Activated T-helper 2 cell treated with anti-CD3 and anti-CD28 coated beads, Interferon-gamma antibody, Interleukin-2, Interleukin-4, amounts not matched to agents 10 μg/mL and 5 μg/mL and 100 μg/mL, durations not matched to agents 14 hours and 24 hours and 36 hours (primary cell): ENCODE measurements around the gene C2CD2. TPM values are rescaled to one million over a fixed set of nuclear protein-coding genes. Genes with fewer than 3 reads are reported as not detected.

Experiments used
- DNase-seq: peaks from one replicate; pipeline ENCODE4 v3.0.0; 2021; ENCODE audit warnings: low spot score
- H3K27ac Mint-ChIP-seq: one replicate; pipeline ENCODE4 v1.8.0; 2021; ENCODE audit warnings: mixed read lengths
- H3K27me3 Mint-ChIP-seq: one replicate; pipeline ENCODE4 v1.8.0; 2021; ENCODE audit warnings: low read depth, mixed read lengths
- H3K36me3 Mint-ChIP-seq: one replicate; pipeline ENCODE4 v1.8.0; 2021; ENCODE audit warnings: low read depth, mixed read lengths
- H3K4me1 Mint-ChIP-seq: one replicate; pipeline ENCODE4 v1.8.0; 2021; ENCODE audit warnings: low read depth, mixed read lengths
- H3K4me3 Mint-ChIP-seq: one replicate; pipeline ENCODE4 v1.8.0; 2021; ENCODE audit warnings: low read depth, mild to moderate bottlenecking, moderate library complexity, mixed read lengths
- H3K9me3 Mint-ChIP-seq: one replicate; pipeline ENCODE4 v1.8.0; 2021; ENCODE audit warnings: mixed read lengths
- intact Hi-C: fragments of 100-400 bp; cut with micrococcal nuclease; formaldehyde crosslinking; loops from one replicate; pipeline ENCODE4 v1.15.1; 2023
- total RNA-seq: library from RNA; stranded (reverse); gene quantifications from 2 replicates; pipeline ENCODE4 v1.2.3, GENCODE V29; 2022

The C2CD2 gene
- total RNA-seq, 1 donor from 2014 or later = 8.6 TPM

DNA sequence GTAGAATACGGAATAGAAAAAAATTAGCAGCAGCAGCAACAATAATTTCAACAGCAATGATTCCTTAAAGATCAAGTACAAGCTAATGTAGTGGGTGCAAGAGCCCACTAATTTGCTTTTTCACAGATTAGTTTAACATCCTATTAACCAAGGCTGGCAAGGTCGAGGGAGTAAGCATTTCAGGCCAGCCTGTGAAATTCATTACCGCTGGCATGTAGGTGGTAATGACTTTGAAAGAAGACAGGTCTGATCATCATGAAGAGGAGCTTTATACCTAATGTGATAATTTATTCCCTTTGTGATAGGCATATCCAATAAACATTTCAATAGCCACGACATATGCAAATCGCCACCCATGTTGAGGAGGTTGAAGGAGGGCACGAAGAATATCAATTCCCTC lies 63.5 kb downstream of the C2CD2 start:
- no peaks in the 10 kb centered on the region for H3K9me3 Mint-ChIP-seq

DNA sequence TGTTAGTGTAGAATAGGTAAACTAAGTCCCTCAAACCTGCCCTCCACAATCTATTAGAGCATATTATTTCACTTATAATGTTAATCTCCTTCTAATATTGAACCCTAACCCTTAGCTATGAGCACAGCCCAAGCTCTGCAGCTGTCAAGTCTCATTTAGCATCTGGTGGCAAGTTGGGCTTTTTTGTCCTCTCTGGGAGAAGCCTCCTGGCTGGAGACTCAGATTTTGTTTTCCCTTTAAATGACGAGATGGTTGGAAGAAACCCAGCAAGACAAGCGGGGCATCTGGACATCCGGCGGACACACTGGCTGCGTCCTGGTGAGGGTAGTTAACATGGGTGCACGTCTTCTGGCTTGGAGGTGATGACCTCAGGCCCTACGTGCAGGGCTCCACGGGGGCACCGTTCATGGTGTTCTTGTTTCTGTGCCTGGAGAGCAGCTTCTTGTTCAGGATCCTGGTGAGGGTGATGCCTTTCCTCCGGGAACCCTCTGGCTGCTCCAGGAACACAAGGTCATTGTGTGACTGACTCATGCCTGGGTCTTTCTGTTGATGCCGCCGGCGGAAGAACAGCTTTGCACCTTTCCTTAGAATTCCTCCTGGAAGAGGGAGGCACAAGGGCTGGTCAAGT lies 65.0 kb downstream of the C2CD2 start:
- no peak for DNase-seq

More for the DNA sequence above, 63.5 kb downstream of the C2CD2 start:
- no peak for DNase-seq
- intact Hi-C loops = no loop called here
- H3K4me1 Mint-ChIP-seq = peaks cover 5% of the 10 kb centered on the region
- H3K36me3 Mint-ChIP-seq = peaks cover 3% of the 10 kb centered on the region
- no peak overlapping the region for H3K4me3 Mint-ChIP-seq
- H3K27ac Mint-ChIP-seq = no peak overlapping the region
- no peaks in the 10 kb centered on the region for H3K27me3 Mint-ChIP-seq

DNA sequence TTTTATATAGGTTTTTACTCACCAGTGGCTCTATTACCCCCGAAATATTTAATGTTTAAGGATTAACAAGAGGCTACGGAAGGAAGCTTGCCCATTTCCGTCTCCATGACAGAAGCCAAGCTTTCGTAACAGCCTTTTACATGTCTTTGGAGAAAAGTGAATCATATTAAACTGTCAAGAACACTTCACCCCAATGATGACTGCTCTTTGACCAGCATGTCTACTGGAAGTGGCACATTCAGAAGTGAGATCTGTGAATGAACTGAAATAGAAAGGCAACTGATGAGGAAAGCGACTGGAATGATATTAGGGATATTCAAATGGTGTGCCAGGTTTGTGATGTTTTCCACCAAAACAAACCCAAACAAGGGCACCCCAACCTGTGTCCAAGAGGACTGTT lies 66.2 kb downstream of the C2CD2 start:
- no peaks in the 10 kb centered on the region for H3K36me3 Mint-ChIP-seq
- H3K4me3 Mint-ChIP-seq = no peak overlapping the region
- no peak for DNase-seq
- intact Hi-C loops = no loop called here
- no peaks in the 10 kb centered on the region for H3K9me3 Mint-ChIP-seq
- no peaks in the 10 kb centered on the region for H3K27me3 Mint-ChIP-seq
- peaks cover 4% of the 10 kb centered on the region for H3K4me1 Mint-ChIP-seq
- H3K27ac Mint-ChIP-seq = no peak overlapping the region

More for the DNA sequence above, 65.0 kb downstream of the C2CD2 start:
- intact Hi-C loops = no loop called here
- H3K4me1 Mint-ChIP-seq = peaks cover 4% of the 10 kb centered on the region
- no peaks in the 10 kb centered on the region for H3K9me3 Mint-ChIP-seq
- H3K4me3 Mint-ChIP-seq = no peak overlapping the region
- no peaks in the 10 kb centered on the region for H3K27me3 Mint-ChIP-seq
- no peak overlapping the region for H3K27ac Mint-ChIP-seq
- no peaks in the 10 kb centered on the region for H3K36me3 Mint-ChIP-seq

DNA sequence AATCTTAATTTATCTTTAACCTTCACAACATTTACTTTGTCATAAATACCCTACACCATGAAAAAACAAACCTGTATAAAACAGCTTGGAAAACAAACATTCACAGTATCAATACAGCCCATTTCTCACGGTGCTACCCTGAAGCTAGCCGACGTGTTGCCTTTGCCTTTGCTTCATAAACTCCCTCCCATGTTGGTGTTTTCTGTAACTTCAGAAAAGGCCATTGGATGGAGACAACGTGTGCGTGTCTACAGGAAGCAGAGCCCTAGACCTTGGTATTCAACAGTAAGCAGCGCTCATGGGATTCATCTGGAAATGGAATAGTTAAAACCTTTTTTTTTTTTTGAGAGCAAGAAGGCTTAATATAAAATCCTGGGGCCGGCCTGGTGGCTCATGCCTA lies 67.5 kb downstream of the C2CD2 start:
- no peak for DNase-seq
- intact Hi-C loops = no loop called here
- no peaks in the 10 kb centered on the region for H3K36me3 Mint-ChIP-seq
- no peak overlapping the region for H3K4me3 Mint-ChIP-seq
- no peaks in the 10 kb centered on the region for H3K9me3 Mint-ChIP-seq
- H3K4me1 Mint-ChIP-seq = peaks cover 4% of the 10 kb centered on the region
- no peak overlapping the region for H3K27ac Mint-ChIP-seq
- H3K27me3 Mint-ChIP-seq = no peaks in the 10 kb centered on the region

DNA sequence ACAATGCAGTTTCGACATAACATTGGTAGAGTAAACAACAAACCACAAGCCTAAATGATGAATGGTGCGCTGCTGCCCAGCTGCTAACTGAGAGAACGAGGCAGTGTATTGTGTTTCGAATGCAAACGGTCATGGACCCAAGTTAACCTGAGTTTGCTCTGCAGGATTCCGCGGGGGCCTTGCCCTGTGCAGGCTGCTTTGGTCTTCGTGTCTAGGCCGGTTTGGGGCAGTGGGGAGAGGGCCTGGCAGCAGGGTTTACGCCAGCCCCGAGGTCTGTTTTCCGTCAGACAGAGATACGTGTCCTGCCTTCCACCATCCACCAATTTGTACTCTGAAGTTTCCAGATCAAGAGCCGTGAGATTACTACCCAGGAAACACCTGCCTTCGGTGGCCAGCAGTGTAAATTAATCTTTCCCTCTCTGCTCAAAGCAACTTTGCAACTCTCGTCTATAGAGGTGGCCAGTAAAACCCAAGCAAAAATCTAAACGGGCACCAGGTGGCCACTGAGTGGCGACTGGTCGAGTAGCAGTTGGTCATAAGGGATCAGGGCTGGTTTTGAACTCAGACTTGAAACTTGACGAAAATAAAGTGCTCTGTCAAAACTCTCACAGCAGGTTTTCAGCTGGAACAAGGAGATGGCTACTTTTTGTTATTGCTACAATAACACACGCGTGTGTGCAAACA lies 68.3 kb downstream of the C2CD2 start:
- DNase-seq = no peak
- intact Hi-C loops = no loop called here
- Mint-ChIP-seq H3K27ac (no peak overlapping the region), H3K36me3 (no peaks in the 10 kb centered on the region), H3K9me3 (no peaks in the 10 kb centered on the region), H3K4me3 (no peak overlapping the region), H3K4me1 (peaks cover 4% of the 10 kb centered on the region), H3K27me3 (no peaks in the 10 kb centered on the region)

DNA sequence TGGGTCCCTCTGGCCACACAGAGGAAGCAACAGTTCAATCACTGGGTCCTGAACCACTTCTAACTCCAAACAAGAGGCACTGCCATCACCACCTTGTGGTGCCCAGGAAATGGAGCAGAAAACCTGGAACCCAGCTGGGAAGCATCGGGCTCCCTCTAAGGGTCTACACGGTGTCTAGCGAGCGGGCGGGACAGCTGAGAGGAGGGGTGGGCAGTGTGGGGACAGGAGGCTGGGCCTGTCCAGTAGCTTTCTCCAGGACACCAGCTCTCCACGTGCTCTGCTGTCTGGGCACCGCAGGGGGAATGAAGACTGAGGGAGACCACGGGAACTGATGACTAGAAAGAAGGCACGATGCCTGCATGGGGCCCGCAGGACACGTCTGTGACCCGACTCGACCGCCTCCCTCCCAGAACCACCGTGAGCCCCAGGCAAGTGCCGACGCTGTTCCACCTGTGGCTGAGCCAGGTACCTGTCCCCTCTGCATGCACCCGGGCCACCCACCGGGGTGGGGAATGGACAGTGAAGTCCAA lies 69.3 kb downstream of the C2CD2 start:
- intact Hi-C loops = no loop called here

DNA sequence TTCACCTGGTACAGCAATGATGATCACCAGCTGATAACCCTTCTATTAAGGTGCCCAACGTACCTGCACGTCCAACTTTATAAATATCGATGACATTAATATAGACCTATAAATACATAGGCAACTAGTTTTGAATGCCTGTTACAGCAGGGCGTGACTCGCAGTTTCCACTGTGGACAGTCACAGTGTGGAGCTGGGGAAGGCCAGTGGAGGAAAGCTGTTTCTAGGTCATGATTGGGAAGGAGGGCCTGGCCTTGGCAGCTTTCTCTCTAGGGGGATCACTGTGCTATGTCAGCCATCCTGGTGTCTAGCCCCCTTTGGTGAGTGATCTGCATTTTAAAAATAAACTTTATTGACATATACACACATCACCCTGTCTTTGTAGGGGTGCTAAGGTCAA lies 70.2 kb downstream of the C2CD2 start:
- no peak overlapping the region for H3K4me3 Mint-ChIP-seq
- no peaks in the 10 kb centered on the region for H3K36me3 Mint-ChIP-seq
- no peaks in the 10 kb centered on the region for H3K9me3 Mint-ChIP-seq
- H3K27ac Mint-ChIP-seq = no peak overlapping the region
- no peaks in the 10 kb centered on the region for H3K27me3 Mint-ChIP-seq
- DNase-seq = no peak
- intact Hi-C loops = no loop called here
- H3K4me1 Mint-ChIP-seq = peaks cover 8% of the 10 kb centered on the region

More for the DNA sequence above, 69.3 kb downstream of the C2CD2 start:
- Mint-ChIP-seq H3K4me1 (peaks cover 8% of the 10 kb centered on the region), H3K4me3 (no peak overlapping the region), H3K36me3 (no peaks in the 10 kb centered on the region), H3K27me3 (no peaks in the 10 kb centered on the region), H3K9me3 (no peaks in the 10 kb centered on the region), H3K27ac (no peak overlapping the region)
- DNase-seq = no peak

DNA sequence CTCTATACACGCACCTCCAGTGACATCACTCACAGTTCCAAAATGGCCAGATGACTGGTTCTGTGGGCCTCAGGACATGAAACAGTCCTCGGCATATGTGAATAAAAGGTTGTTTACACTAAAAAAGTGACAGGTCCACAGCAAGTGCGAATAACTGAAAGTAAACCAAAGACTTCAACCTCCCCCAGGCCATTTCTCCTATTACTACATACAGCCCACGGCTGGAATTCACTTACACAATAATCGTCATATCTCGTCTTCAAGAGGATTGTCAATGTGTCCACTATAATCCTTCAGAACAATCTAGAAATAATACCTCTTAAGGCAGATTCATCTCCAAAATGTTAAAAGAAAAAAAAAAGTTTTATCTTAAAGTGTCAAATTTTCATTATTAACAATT lies 72.8 kb downstream of the C2CD2 start:
- no peaks in the 10 kb centered on the region for H3K9me3 Mint-ChIP-seq
- H3K27me3 Mint-ChIP-seq = no peaks in the 10 kb centered on the region
- peaks cover 22% of the 10 kb centered on the region for H3K4me1 Mint-ChIP-seq
- no peak for DNase-seq
- H3K27ac Mint-ChIP-seq = no peak overlapping the region
- H3K4me3 Mint-ChIP-seq = peak overlapping the region; percentile 45
- H3K36me3 Mint-ChIP-seq = peaks cover 9% of the 10 kb centered on the region
- intact Hi-C loops = no loop called here

DNA sequence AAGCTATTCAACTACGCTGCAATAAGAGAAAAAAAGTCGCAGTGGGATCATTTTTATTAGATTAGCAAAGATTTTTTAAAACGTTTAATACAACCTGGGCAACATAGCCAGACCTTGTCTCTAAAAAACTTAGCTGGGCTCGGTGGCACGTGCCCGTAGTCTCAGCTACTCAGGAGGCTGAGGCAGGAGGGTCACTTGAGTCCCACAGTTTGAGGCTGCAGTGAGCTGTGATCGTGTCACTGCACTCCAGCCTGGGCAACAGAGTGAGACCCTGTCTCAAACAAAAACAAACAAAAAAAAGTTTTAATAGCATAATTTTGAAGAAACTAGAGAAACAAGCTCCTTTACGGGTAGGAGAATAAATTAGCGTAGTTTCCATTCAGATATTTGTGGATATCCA lies 73.7 kb downstream of the C2CD2 start:
- peak overlapping the region; percentile 90 for H3K4me3 Mint-ChIP-seq
- H3K36me3 Mint-ChIP-seq = peaks cover 12% of the 10 kb centered on the region
- H3K27me3 Mint-ChIP-seq = no peaks in the 10 kb centered on the region
- H3K9me3 Mint-ChIP-seq = no peaks in the 10 kb centered on the region
- peaks cover 18% of the 10 kb centered on the region for H3K4me1 Mint-ChIP-seq
- DNase-seq = no peak
- intact Hi-C loops = no loop called here
- H3K27ac Mint-ChIP-seq = peak overlapping the region; percentile 98

DNA sequence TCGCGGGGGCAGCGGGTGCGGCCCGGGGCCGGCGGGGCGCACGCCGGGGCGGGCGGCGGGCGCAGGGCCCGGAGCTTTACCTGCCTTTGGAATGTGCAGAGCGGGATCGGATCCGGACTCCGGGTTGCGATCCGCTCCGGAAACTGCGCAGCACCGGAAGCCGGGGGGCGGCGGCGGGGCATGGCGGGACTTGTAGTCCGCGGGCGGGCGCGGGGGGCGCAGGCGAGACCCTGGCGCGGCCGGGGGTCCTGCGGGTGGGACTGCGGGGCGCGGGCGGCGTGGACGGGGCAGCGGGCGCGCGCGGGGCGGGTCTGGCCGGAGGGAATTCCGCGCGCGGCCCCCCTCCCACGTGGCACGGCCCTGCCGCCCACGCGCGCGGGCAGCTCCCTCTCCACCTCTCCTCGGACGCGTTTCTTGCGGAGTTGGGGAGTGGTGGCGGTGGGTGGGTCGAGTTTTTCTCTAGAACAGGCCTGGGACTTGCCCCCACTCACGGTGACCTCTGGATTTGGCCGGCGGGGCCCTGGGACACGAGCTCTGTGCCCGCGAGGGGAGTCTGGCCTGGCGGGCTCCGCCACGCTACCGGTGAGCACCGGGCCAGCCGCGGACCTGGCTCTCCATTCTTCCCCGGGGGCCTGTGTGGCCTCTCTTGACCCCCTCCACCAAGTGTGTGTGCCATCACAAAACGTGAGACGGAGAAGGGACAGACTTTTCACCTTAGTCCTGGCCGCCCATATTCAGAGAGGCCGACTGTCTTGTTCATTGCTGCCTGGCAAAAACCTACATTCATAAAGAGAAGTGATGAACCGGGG lies 74.4 kb downstream of the C2CD2 start, which contains the start of gene PRDM15:
Gene PRDM15, minus strand, starts transcription at position 155 of the 809 bp plus-strand sequence. CDS start 18,981 bp downstream, outside the sequence.
- intact Hi-C loops = loop anchor here (1.0 to 5.0 kb wide), 5 partner anchors 20 to 238 kb away; partner anchors contain the start of gene ZBTB21
- Mint-ChIP-seq H3K36me3 (peaks cover 12% of the 10 kb centered on the region), H3K4me1 (peaks cover 18% of the 10 kb centered on the region), H3K27me3 (no peaks in the 10 kb centered on the region), H3K27ac (peak within 1 kb of the TSS; percentile 98), H3K4me3 (peak within 1 kb of the TSS; percentile 90), H3K9me3 (no peaks in the 10 kb centered on the region)
- DNase-seq = peak; percentile 80

DNA sequence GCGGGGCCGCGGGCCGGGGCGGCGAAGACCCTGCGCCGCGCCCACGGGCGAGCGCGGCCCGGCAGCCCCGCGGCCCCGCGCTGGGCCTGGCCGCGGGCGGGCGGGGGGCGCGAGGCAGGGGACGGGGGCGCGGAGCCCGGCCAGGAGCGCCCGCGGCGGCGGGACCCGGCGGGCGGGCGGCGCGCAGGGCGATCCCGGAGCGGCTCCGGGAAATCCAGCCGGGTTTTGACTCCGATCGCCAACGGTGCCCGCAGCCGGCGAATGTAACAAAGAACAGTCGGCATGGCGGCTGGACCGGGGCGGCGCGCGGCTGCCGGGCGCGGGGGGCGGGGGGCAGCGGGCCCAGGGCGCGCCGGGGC lies 75.0 kb downstream of the C2CD2 start:
- intact Hi-C loops = loop anchor here (1.0 to 5.0 kb wide), 5 partner anchors 20 to 238 kb away; partner anchors contain the start of gene ZBTB21
- Mint-ChIP-seq H3K4me3 (no peak overlapping the region), H3K36me3 (peaks cover 16% of the 10 kb centered on the region), H3K27ac (no peak overlapping the region), H3K27me3 (no peaks in the 10 kb centered on the region), H3K4me1 (peaks cover 19% of the 10 kb centered on the region), H3K9me3 (no peaks in the 10 kb centered on the region)
- DNase-seq = peak; percentile 76

DNA sequence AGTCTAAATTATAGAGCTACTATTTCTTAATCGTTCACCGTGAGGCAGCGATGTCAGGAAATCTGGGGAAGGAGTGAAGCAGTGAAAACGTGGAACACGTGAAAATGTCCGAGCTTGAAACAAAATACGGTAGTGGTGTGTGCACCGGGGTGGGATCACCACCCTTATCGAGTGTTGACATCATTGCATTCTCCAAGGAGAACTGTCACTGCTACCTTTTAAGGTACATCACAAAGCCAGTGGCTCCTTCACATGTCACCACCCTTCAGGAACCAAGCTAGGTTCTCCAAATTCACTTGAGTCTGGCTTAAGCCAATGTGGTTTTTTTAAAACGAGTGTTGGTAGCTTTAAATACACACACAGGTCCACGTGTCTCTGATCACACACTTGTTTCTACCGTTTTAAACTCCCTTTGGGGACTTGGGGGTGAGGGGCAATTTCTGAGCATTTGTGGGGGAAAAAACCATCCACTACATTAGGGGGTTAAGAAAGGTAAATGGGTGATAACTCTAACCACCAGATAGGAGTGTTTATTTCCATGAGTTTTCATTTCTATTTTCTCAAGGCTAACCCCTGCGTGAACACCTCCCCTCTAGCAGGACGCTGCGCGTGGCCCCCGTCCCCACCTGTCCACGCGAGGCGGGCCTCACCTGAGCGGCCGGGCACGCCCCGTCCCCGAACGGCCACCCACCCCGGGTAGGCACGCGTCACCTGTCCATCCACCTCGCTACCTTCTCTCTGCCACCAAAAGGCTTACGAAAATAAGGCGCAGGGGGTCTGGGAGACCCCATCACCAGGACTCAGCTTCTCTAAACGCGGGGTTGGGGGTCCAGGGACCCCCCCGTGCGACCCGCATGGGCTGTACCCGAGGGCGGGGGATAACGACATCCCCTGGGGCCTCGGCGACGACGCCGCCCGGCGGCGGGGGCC lies 75.7 kb downstream of the C2CD2 start:
- intact Hi-C loops = loop anchor here (2.0 to 5.0 kb wide), 3 partner anchors 49 to 239 kb away; no protein-coding TSS in a partner anchor
- H3K4me1 Mint-ChIP-seq = peaks cover 24% of the 10 kb centered on the region

More for the DNA sequence above, 75.7 kb downstream of the C2CD2 start:
- DNase-seq = peak; percentile 25
- no peaks in the 10 kb centered on the region for H3K9me3 Mint-ChIP-seq
- no peaks in the 10 kb centered on the region for H3K27me3 Mint-ChIP-seq
- H3K36me3 Mint-ChIP-seq = peaks cover 21% of the 10 kb centered on the region
- peak overlapping the region; percentile 88 for H3K4me3 Mint-ChIP-seq
- peak overlapping the region; percentile 91 for H3K27ac Mint-ChIP-seq
